Loucy (cell line): ENCODE results near the gene SLC23A2.

Experiments used
- EZH2phosphoT487 ChIP-seq: fragments of 200-600 bp; IDR thresholded peaks from 2 replicates; pipeline ENCODE4 v1.6.1; 2018; ENCODE audit warnings: antibody characterized with exemption, mild to moderate bottlenecking, moderate library complexity, borderline replicate concordance
- TF ChIP-seq, protein P1 (sequence below): fragments of 200-600 bp; sonication (generic); conservative IDR thresholded peaks from 2 replicates; pipeline ENCODE4 v1.5.1; 2014; ENCODE audit warnings: mild to moderate bottlenecking, antibody characterized with exemption, low read length

DNA sequence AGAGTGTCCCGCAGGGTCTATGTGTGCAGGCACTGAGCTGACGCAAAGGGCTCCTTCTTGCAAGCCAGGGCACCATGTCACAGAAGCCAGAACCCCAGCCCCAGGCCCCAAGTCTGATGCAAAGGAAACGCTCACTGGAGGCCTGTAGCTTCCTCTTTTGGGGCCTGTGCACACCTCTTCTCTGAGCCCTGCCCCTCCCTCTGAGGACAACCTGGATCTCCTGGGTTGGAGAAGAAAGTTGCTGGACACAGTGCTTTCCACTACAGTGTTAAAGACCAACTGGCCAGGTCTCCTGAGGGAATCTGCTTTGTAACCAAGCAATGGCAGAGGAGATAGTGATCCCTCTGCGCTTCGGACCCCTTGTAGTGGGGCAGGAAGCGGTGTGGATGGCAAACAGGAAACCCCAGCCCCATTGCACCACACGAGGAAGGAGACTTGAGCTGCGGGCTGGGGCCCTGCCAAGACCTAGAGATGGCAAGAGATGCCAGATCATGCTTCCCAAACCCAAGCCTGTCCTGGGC lies 189.6 kb downstream of the SLC23A2 start:
- TF ChIP-seq, protein P1, sequence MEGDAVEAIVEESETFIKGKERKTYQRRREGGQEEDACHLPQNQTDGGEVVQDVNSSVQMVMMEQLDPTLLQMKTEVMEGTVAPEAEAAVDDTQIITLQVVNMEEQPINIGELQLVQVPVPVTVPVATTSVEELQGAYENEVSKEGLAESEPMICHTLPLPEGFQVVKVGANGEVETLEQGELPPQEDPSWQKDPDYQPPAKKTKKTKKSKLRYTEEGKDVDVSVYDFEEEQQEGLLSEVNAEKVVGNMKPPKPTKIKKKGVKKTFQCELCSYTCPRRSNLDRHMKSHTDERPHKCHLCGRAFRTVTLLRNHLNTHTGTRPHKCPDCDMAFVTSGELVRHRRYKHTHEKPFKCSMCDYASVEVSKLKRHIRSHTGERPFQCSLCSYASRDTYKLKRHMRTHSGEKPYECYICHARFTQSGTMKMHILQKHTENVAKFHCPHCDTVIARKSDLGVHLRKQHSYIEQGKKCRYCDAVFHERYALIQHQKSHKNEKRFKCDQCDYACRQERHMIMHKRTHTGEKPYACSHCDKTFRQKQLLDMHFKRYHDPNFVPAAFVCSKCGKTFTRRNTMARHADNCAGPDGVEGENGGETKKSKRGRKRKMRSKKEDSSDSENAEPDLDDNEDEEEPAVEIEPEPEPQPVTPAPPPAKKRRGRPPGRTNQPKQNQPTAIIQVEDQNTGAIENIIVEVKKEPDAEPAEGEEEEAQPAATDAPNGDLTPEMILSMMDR: no peak
- TF ChIP-seq EZH2phosphoT487: no peak
